Uterus (tissue), 2 donors: ENCODE data around the gene SHISA5.

Experiments used
- POLR2A ChIP-seq, 2 donors: fragments of 450-650 bp; IDR thresholded peaks; one replicate each; pipeline ENCODE4 v1.6.1; 2016; ENCODE audit warnings: antibody characterized with exemption in 2 of 2, mild to moderate bottlenecking in 1 of 2, moderate library complexity in 1 of 2
- TF ChIP-seq, protein P1 (sequence below), 4 experiments: fragments of 200-600 bp in 2 of 4; fragments of 450-650 bp in 2 of 4; sonication (generic) in 2 of 4; IDR thresholded peaks; one replicate each; pipeline ENCODE4 v1.5.1; 2016 to 2019; ENCODE audit warnings: antibody characterized with exemption in 4 of 4, mild to moderate bottlenecking in 2 of 4, moderate library complexity in 1 of 4

DNA sequence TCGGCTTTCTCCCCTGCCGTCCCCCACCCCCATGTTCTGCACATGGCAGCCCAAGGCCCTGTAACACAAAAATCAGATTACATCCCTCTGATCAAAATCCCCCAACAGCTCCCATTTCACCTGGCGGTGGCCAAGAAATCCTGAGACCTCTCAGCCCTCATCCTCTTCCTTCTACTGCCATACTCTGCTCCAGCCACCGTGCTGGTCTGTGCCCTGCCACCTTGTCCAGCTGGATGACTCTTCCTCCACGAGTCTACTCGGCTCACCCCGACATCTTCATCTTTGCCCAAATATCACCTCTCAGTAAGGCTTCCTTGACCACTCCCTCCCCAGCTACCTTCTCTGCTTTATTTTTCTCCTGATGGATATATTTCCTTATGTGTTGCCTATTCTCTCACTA is 67.1 kb downstream of the SHISA5 start:
- TF ChIP-seq, protein P1, sequence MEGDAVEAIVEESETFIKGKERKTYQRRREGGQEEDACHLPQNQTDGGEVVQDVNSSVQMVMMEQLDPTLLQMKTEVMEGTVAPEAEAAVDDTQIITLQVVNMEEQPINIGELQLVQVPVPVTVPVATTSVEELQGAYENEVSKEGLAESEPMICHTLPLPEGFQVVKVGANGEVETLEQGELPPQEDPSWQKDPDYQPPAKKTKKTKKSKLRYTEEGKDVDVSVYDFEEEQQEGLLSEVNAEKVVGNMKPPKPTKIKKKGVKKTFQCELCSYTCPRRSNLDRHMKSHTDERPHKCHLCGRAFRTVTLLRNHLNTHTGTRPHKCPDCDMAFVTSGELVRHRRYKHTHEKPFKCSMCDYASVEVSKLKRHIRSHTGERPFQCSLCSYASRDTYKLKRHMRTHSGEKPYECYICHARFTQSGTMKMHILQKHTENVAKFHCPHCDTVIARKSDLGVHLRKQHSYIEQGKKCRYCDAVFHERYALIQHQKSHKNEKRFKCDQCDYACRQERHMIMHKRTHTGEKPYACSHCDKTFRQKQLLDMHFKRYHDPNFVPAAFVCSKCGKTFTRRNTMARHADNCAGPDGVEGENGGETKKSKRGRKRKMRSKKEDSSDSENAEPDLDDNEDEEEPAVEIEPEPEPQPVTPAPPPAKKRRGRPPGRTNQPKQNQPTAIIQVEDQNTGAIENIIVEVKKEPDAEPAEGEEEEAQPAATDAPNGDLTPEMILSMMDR (IDR thresholded peaks at IDR 0.05): no peak
- no peak for TF ChIP-seq POLR2A (IDR thresholded peaks at IDR 0.05)
